SK-N-SH (cell line): ENCODE results near the gene STRN3. TPM values are rescaled to one million over a fixed set of nuclear protein-coding genes. Genes with fewer than 3 reads are reported as not detected.

ENCODE experiments used
- CTCF ChIA-PET: fragments of 300-600, 350-600 bp; formaldehyde crosslinking; extraction: SDS; loops from one replicate; lab custom pipeline; 2021; lab: Yijun Ruan, JAX
- POLR2A ChIA-PET: fragments of 350-600 bp; sonication (Branson Sonifier 250); formaldehyde crosslinking; extraction: SDS; loops from one replicate; lab custom pipeline; 2020; ENCODE audit warnings: antibody characterized with exemption, inconsistent platforms; lab: Yijun Ruan, JAX
- DNase-seq: peaks from one replicate; pipeline ENCODE4 v3.0.0; 2012
- H2AFZ ChIP-seq: fragments of 200-600 bp; sonication (generic); 2 replicates; pipeline ENCODE4 v1.8.1; 2016; ENCODE audit warnings: antibody characterized with exemption, mild to moderate bottlenecking, low read depth
- H3F3A ChIP-seq: fragments of 200-600 bp; sonication (generic); replicated peaks from 2 replicates; pipeline ENCODE3; 2016; ENCODE audit warnings: antibody characterized with exemption, mild to moderate bottlenecking; ENCODE audit not compliant: insufficient read depth
- H3K27ac ChIP-seq, 2 experiments: fragments of 200-500 bp in 1 of 2; fragments of 200-600 bp in 1 of 2; sonication (Bioruptor generic) in 1 of 2; sonication (generic), shearing (Covaris generic) in 1 of 2; 2 replicates each; pipeline versions ENCODE4 v1.5.1 to v1.6.1; 2014 to 2016; ENCODE audit warnings: low read depth in 2 of 2, inconsistent platforms in 1 of 2, low read length in 1 of 2, mild to moderate bottlenecking in 1 of 2, mixed read lengths in 1 of 2
- H3K27me3 ChIP-seq: fragments of 200-600 bp; sonication (generic), shearing (Covaris generic); 2 replicates; pipeline ENCODE4 v1.6.1; 2016; ENCODE audit warnings: mixed run types; ENCODE audit not compliant: insufficient read depth
- H3K36me3 ChIP-seq, 2 experiments: fragments of 200-500 bp in 1 of 2; fragments of 200-600 bp in 1 of 2; sonication (Bioruptor generic) in 1 of 2; sonication (generic) in 1 of 2; replicated peaks in 1 of 2; 2 replicates each; pipeline versions ENCODE3 to v1.5.1; 2014 to 2016; ENCODE audit warnings: low read length in 1 of 2, mild to moderate bottlenecking in 1 of 2; ENCODE audit not compliant: insufficient read depth in 2 of 2, control insufficient read depth in 1 of 2
- H3K4me1 ChIP-seq, 2 experiments: fragments of 200-500 bp in 1 of 2; fragments of 200-600 bp in 1 of 2; sonication (Bioruptor generic) in 1 of 2; sonication (generic), shearing (Covaris generic) in 1 of 2; 2 replicates each; pipeline versions ENCODE4 v1.5.1 to v1.6.1; 2014 to 2016; ENCODE audit warnings: low read depth in 1 of 2, low read length in 1 of 2, mixed run types in 1 of 2; ENCODE audit not compliant: insufficient read depth in 2 of 2, control insufficient read depth in 1 of 2
- H3K4me2 ChIP-seq: fragments of 200-600 bp; sonication (generic), shearing (Covaris generic); 2 replicates; pipeline ENCODE4 v1.6.1; 2017; ENCODE audit warnings: mixed run types
- H3K4me3 ChIP-seq, 2 experiments: fragments of 200-500 bp in 1 of 2; fragments of 200-600 bp in 1 of 2; sonication (Bioruptor generic) in 1 of 2; sonication (generic), shearing (Covaris generic) in 1 of 2; 2 replicates each; pipeline versions ENCODE4 v1.5.1 to v1.8.1; 2014 to 2016; ENCODE audit warnings: low read depth in 2 of 2, inconsistent platforms in 1 of 2, low read length in 1 of 2, mild to moderate bottlenecking in 1 of 2, mixed read lengths in 1 of 2, moderate library complexity in 1 of 2
- H3K79me2 ChIP-seq: fragments of 200-600 bp; sonication (generic); 2 replicates; pipeline ENCODE4 v1.8.1; 2017; ENCODE audit warnings: mild to moderate bottlenecking; ENCODE audit not compliant: insufficient read depth
- H3K9ac ChIP-seq: fragments of 200-600 bp; sonication (generic); 2 replicates; pipeline ENCODE4 v1.6.1; 2017; ENCODE audit warnings: mixed run types
- H3K9me2 ChIP-seq: fragments of 200-600 bp; sonication (generic); 2 replicates; pipeline ENCODE4 v1.6.1; 2017; ENCODE audit warnings: mixed run types
- H3K9me3 ChIP-seq: fragments of 200-600 bp; sonication (generic); 2 replicates; pipeline ENCODE4 v1.6.1; 2017; ENCODE audit warnings: mixed run types, mild to moderate bottlenecking, moderate library complexity
- H4K20me1 ChIP-seq: fragments of 200-600 bp; sonication (generic); 2 replicates; pipeline ENCODE4 v1.6.1; 2017; ENCODE audit warnings: mild to moderate bottlenecking, mixed run types; ENCODE audit not compliant: insufficient read depth
- CHD2 ChIP-seq: fragments of 150-350 bp; IDR thresholded peaks from 2 replicates; pipeline ENCODE4 v1.6.1; 2018; ENCODE audit warnings: low read length; ENCODE audit not compliant: partially characterized antibody
- EP300 ChIP-seq, 2 experiments: IDR thresholded peaks; 2 replicates each; pipeline versions ENCODE4 v1.4.0 to v1.6.1; 2012; ENCODE audit warnings: borderline replicate concordance in 1 of 2, low read depth in 1 of 2, low read length in 1 of 2
- FOXM1 ChIP-seq: IDR thresholded peaks from 2 replicates; pipeline ENCODE4 v1.4.0; 2012; ENCODE audit warnings: low read depth, mild to moderate bottlenecking
- SMC3 ChIP-seq: IDR thresholded peaks from 2 replicates; pipeline ENCODE4 v1.6.1; 2012; ENCODE audit warnings: low read depth, low read length, improper control_type of control experiment
- TAF1 ChIP-seq: IDR thresholded peaks from 2 replicates; pipeline ENCODE4 v1.6.1; 2012; ENCODE audit warnings: low read depth, mild to moderate bottlenecking, low read length, moderate library complexity, borderline replicate concordance
- YY1 ChIP-seq: IDR thresholded peaks from 2 replicates; pipeline ENCODE4 v1.4.0; 2012; ENCODE audit warnings: low read depth, mild to moderate bottlenecking
- ZBTB33 ChIP-seq: IDR thresholded peaks from 2 replicates; pipeline ENCODE4 v1.4.0; 2012; ENCODE audit warnings: low read depth, borderline replicate concordance
- WGBS: methylation state at CpG from one replicate; pipeline ENCODE4 v1.1.6; 2017; ENCODE audit warnings: low lambda C conversion rate; 5-methylcytosine and 5-hydroxymethylcytosine counted together
- polyA plus RNA-seq, 3 experiments: library from polyadenylated mRNA; depleted of rRNA; stranded (reverse); fragments of >200 nt; gene quantifications; 2 replicates each; pipeline ENCODE4 v1.2.3, GENCODE V29; 2012

STRN3 gene
- polyA plus RNA-seq, 1 of the 3 experiments (the other 2 are of a cell fraction), result 7.2 TPM

- Histone ChIP-seq H3K9ac (no peak overlapping the region), H3K9me3 (no peaks in the 10 kb centered on the region), H3K79me2 (peaks cover 100% of the 10 kb centered on the region), H3K9me2 (no peaks in the 10 kb centered on the region), H3F3A (peaks cover 30% of the 10 kb centered on the region), H3K36me3 (peaks cover 0 to 9% of the 10 kb centered on the region in 2 experiments), H4K20me1 (peaks cover 91% of the 10 kb centered on the region), H3K4me3 (no peak overlapping the region), H3K27me3 (no peaks in the 10 kb centered on the region), H3K4me1 (peaks cover 8 to 19% of the 10 kb centered on the region in 2 experiments), H2AFZ (no peak overlapping the region), H3K27ac (no peak overlapping the region), H3K4me2 (no peak overlapping the region)
- CTCF ChIA-PET, result no interaction called here
- TF ChIP-seq EP300 (IDR thresholded peaks at IDR 0.05; ENCODE audit: borderline replicate concordance in 1 of 2, low read depth in 1 of 2, low read length in 1 of 2), result no peak
- no peak for TF ChIP-seq FOXM1
- no peak for TF ChIP-seq TAF1
- no peak for TF ChIP-seq CHD2
- no peak for TF ChIP-seq YY1
- POLR2A ChIA-PET, result no interaction called here
- no peak for DNase-seq
Measured at GRCh38 chr14:30993071-30993470, 33.1 kb downstream of the STRN3 start.

- Histone ChIP-seq H3K9me3 (no peaks in the 10 kb centered on the region), H3K4me2 (no peak overlapping the region), H3K4me1 (peaks cover 8 to 19% of the 10 kb centered on the region in 2 experiments), H4K20me1 (peaks cover 90% of the 10 kb centered on the region), H3K9me2 (no peaks in the 10 kb centered on the region), H3K4me3 (no peak overlapping the region), H3F3A (peaks cover 33% of the 10 kb centered on the region), H2AFZ (no peak overlapping the region), H3K79me2 (peaks cover 100% of the 10 kb centered on the region), H3K27ac (no peak overlapping the region), H3K36me3 (no peaks in the 10 kb centered on the region), H3K27me3 (no peaks in the 10 kb centered on the region), H3K9ac (no peak overlapping the region)
- ChIA-PET CTCF (no interaction called here), POLR2A (no interaction called here)
- 95% methylated on average over 2 of the region's 2 CpGs for WGBS
- DNase-seq, result no peak
- TF ChIP-seq SMC3, result no peak
Measured at GRCh38 chr14:30991408-30991807, 34.8 kb downstream of the STRN3 start.

- Histone ChIP-seq H3K27me3 (no peaks in the 10 kb centered on the region), H3K36me3 (no peaks in the 10 kb centered on the region), H3K27ac (no peak overlapping the region), H3K9me2 (no peaks in the 10 kb centered on the region), H3F3A (peaks cover 30% of the 10 kb centered on the region)
- CTCF ChIA-PET, result interaction anchor here (0.8 to 1.0 kb wide), 2 partner anchors 11 to 14 kb away, joined by 3 read pairs; no protein-coding TSS in a partner anchor
- TF ChIP-seq ZBTB33, result no peak
- TF ChIP-seq FOXM1, result no peak
- TF ChIP-seq, all 33 proteins: peak for 0
- peaks cover 4 to 14% of the 10 kb centered on the region in 2 experiments for H3K4me1 ChIP-seq
- no peak for DNase-seq
- H3K4me2 ChIP-seq, result no peak overlapping the region
- H3K9me3 ChIP-seq, result no peaks in the 10 kb centered on the region
- no peak overlapping the region for H3K9ac ChIP-seq
- no peak overlapping the region for H3K4me3 ChIP-seq
- peaks cover 90% of the 10 kb centered on the region for H4K20me1 ChIP-seq
- POLR2A ChIA-PET, result no interaction called here
- peaks cover 100% of the 10 kb centered on the region for H3K79me2 ChIP-seq
- H2AFZ ChIP-seq, result no peak overlapping the region
Measured at GRCh38 chr14:30990770-30991169, 35.4 kb downstream of the STRN3 start.
